KBM-7 (cell line): ENCODE results near the gene KRT5.
"Not testable (repeated sequence)": the region's sequence is repeated elsewhere in the genome, so short reads cannot be mapped to it uniquely, and the experiment has no call there.

ENCODE experiments used
- DNase-seq: peaks from one replicate; pipeline ENCODE4 v3.0.0-alpha.2; 2015
- in situ Hi-C: fragments of 300-500 bp; cut with MboI; formaldehyde crosslinking; loops from 2 replicates; pipeline ENCODE4 v1.14.3; 2020; ENCODE audit warnings: low sequenced_read_pairs, low pct_unique_long_range_greater_than_20kb, mixed read lengths

Gene KRT5

DNA sequence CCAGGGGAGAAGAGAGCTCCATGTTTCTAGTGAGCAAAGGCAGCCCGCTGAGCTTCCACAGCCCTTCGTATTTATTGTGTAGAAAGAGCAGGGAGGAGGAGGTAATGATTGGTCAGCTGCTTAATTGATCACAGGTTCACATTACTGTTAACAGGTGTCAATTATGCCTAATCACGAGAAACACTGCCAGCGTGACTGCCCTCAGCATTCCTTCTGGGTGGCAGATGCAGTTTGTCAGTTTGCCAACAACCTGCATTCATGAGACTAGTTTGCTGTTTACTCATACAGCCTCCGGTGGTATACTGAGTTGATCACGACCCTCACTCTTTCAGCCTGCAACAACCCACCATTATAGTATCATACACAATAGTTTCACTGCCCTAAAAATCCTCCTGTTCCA is 19.6 kb downstream of the KRT5 start:
- DNase-seq, in situ Hi-C loops: not testable (repeated sequence)

DNA sequence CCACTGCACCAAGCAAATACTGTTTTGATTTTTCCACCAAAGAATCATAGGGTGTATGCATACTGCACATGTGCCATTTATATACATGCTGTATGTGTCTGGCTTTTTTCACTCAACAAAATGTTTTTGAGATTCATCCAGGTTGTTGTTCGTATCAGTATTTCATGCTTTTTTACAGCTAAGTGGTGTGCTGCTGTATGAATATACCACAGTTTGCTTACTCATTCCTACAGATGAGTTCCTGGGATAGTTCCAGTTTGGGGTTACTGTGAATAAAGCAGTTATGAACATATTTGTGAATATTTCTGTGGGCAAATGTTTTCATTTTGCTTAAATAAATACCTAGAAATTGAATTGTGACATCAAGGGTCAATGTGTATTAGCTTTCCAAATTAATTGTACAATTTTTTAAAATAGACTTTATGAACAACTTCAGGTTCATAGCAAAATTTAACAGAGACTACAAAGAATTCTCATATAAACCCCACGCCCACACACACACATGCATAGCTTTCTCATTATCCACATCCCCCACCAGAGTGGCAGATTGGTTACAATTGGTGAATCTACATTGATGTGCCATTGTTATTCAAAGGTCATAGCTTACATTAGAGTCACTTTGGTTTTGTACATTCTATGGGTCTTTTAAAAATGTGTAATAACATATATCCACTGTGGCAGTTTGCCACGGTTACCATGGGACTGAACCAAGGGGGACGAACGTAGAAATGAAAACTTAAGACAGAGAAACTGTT is 20.2 kb downstream of the KRT5 start:
- in situ Hi-C loops = no loop called here
- DNase-seq = no peak

DNA sequence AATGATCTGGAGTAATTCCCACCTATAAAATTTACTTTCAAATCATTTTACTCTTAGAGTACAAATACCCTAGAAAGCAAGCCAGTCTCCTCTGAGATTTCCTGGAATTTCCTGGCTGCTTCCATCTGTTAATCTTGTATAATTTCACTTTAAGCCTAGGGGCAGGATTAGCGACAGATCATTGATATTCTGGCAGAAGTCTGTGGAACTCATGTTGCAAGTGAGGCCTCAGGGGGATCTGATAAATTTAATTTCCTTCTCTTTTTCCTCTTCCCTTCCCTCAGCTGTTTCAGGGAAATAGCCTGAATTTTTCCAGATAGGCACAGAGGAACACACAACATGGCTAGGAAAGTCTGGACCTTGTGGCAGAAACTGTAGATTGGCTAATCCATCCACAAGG is 21.2 kb downstream of the KRT5 start:
- in situ Hi-C loops = no loop called here
- DNase-seq = no peak

DNA sequence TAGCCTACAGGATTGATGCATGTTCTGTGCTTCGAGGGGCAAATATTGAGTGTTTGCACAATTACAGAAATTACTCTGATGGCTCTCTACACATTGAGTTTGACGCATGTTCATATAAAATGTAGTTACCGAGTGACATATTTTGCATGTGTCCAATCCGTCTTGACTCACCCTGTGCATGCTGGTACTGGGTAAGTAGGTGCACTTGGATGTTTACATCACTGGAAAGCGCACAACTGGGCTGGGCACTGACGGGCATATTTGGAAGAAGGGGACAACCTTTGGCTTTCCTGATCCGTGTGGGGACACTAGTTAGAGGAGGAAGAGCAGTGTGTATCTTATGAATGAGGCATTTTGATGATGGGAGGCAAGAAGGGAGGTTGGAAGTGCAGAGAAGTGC is 22.2 kb downstream of the KRT5 start:
- no peak for DNase-seq
- in situ Hi-C loops = no loop called here

DNA sequence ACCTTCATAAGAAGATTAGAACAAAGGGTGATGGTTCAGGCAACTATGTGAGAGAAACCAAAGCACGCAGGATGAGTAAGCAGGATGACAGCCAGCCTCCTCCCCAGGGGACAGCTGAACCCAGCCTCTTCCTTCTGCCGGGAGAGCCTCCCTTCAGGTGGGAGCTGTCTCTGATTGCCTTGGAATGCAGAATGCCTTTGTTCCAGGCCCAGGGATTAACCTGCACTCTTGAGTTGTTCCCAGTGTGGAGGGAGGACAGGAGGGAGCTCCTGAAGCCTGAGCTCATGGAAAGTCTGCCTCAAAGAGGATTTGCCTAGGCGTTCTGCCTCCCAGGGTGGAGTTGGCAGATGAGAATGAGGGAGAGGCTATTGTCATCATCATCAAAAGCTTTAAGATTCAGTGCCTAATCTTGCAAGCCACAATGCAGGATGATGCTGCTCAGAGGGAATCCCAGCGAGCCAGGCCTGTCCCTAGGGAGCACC is 23.6 kb downstream of the KRT5 start:
- DNase-seq = no peak
- in situ Hi-C loops = no loop called here

DNA sequence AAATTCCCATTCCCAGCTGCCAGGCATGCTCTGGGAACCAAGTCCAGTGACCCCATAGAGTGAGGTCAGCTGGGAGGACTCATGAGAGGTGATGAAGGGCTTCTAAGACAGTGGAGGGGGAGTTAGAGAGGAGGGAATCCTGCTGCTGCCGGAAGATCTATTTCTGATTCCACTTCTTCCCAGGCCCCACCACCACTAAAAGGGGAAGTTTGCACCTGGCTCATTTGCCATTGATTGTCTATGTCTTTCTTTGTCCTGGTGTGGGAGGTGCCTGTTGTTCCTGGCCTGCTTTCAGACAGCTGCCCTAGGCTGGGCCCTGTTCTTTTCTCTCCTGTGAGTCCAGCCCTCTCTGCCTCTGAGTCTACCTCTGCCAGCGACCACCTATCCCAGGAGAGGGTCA is 24.1 kb downstream of the KRT5 start:
- DNase-seq = peak; percentile 38

DNA sequence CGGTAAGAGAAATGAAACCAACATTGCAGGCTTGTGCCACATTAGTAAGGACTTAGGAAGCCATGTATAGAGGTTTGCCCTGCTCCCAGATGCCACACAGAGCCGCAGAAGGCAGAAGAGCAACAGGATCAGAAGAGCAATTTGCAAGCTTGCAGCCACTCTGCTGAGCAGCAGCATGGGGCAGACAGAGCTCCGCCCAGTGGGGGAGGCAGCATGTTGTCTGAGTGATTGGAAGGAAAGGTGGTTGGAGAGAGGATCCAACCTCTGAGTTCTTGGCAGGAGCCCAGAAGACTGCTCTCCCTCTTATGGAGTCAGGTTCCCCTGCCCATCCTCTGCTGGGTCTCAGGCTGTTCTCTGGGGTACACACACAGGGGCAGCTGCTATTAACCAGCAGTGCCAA is 24.8 kb downstream of the KRT5 start:
- DNase-seq = peak; percentile 36

More for the DNA sequence above, 24.1 kb downstream of the KRT5 start:
- in situ Hi-C loops = no loop called here

DNA sequence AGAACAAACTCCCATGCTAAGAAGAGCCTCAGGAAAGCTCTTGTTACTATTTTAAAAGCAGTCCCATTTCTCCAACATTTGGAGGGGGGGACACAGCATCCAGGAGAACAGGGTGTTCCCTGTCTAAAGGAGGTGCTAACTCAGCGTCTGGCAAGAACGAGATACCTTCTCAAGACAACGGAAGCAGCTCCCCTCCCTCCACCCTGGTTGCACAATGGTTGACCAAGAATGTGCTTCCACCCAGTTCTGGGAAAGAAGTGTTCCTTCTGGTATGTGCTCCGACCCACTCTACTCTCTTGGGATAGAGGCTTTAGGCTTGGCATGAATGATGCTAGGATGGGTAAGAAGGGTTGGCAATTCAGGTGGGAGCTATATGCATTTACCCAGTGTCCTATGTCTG is 25.7 kb downstream of the KRT5 start:
- no peak for DNase-seq
- in situ Hi-C loops = no loop called here

More for the DNA sequence above, 24.8 kb downstream of the KRT5 start:
- in situ Hi-C loops = no loop called here

DNA sequence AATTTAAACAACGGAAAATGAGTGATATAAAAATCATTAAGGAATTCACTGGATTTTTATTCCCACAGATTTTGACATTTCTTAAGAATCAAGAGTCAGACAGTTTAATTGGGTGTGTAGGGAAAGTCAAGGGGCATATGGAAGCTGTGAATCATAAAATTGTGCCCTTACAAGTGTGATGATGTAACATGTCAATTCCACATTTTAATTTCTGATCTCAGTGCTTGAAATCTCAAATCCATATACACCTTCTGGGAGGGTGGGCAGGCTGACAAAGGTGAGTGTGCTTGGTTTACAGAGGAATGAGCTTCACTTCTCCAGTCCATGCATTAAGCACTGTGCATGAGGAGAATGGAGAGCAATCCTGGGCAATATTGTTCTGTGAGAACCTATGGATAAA is 26.1 kb downstream of the KRT5 start:
- in situ Hi-C loops = no loop called here
- DNase-seq = no peak

DNA sequence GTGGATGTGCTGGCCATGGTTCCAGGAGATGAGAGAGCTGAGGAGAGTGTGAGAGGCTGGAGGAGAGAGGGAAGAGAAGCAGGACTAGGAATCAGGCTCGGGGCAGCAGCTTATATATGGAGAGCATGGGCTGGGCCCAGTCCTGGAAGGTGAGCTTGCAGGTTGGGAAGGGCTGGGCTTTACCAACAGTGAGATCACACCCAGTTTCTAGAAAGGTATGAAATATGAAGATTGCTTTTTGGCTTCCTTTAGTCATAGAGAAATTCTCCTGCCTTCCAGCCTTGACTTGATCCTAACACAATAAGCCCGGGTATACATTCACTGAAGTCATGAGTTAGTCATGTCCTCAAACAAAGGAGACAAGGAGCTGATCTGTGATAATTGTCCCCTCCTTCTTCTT is 27.0 kb downstream of the KRT5 start, which contains the start of gene KRT6A:
Gene KRT6A (minus strand): TSS at position 86 of the 400 bp plus-strand sequence. CDS start 69 bp downstream, at position 17.
- no peak for DNase-seq

DNA sequence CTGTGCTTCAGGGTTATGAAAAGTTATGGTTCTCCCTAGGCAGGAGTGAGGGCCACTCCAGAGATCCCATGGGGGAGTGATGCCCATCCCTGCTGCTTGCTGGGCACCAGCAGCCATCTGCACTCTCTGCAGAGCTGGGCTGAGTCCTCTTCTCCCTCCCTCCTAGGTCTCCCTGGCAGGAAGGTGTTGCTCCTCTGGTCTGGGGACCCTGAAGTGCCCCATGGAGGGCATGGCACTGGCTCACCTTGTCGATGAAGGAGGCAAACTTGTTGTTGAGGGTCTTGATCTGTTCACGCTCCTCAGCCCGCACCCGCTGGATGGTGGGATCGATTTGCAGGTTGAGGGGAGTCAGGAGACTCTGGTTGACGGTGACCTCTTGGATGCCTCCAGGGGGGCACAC is 27.8 kb downstream of the KRT5 start:
- in situ Hi-C loops, DNase-seq: not testable (repeated sequence)

More for the DNA sequence above, 27.0 kb downstream of the KRT5 start, which contains the start of gene KRT6A:
- in situ Hi-C loops = no loop called here

DNA sequence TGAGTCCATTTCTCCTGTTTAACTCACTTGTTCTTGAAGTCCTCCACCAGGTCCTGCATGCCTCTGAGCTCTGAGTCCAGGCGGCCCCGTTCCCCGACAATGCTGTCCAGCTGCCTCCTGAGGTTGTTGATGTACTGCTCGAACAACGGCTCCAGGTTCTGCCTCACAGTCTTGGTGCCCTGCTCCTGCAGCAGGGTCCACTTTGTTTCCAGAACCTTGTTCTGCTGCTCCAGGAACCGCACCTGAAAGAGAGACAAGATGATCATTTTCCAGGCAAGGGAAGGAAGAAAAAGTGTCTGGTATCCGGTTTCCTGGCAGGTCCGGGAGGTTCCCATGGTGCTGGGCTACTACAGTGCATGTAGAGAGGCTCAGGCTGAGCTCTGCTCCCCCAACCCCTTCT is 28.7 kb downstream of the KRT5 start:
- DNase-seq, in situ Hi-C loops: not testable (repeated sequence)

DNA sequence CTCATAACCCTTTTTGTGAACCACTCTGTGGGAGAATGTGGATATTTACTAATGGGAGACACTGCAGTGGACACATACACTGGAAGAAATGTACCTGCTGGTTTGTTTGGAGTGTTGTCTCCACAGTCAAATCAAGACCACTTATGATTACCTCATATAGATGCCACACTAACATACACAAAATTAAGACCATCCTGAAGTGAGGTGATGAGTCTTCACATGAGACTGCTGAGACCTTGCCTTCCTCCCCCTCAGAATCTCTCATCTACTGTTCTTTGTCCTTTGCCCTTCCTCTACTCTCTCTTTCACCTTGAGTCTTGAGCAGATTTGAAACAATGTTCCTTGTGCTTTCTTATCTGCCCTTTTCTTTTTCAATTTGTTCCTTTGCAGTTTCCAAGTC is 31.5 kb downstream of the KRT5 start:
- DNase-seq = no peak
- in situ Hi-C loops = no loop called here

DNA sequence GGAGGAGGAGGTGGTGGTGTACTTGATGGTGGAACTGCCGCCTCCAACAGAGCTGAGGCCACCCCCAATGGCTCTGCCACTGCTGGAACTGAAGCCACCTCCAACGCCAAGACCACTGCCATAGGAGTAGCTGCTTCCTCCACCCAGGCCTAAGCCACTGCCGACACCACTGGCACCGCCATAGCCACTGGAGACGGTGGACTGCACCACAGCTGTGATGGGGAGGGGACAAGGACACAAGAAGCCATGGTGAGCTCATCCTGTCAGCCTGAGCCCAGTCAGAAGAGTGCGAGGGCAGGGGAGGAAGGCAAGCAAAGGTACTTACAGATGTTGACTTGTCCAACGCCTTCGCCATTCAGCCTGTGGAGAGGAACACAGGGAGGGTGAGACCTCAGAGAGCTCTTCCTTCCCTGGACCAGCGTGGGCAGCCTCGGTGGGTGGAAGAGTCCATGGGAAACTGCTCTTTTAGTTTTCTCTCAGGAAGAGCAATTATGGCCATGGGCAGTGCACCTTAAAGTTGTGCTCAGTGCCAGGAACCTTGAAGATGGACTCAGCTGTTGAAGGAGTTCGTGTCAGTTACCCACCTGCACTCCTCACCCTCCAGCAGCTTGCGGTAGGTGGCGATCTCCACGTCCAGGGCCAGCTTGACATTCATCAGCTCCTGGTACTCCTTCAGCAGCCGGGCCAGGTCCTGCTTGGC is 32.3 kb downstream of the KRT5 start:
- in situ Hi-C loops, DNase-seq: not testable (repeated sequence)

DNA sequence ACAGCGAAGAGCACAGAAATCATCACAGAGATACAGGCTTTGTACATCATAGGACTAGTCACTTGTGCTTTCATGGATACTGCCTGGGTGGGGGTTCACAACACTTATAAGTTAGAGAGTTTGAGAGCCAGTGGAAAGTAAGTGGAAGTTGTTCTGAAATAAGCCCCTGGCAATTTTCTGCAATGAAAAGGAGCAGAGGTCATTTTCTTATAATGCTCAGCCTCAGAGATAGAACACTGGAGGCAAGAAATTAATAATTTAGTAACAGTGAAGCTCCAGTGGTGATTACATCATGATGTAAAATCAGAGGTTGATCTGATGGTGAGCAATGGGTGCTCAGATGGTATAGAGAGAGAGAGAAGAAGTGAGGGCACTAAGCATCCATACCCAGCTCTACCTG is 33.0 kb downstream of the KRT5 start:
- no peak for DNase-seq
- in situ Hi-C loops = no loop called here

DNA sequence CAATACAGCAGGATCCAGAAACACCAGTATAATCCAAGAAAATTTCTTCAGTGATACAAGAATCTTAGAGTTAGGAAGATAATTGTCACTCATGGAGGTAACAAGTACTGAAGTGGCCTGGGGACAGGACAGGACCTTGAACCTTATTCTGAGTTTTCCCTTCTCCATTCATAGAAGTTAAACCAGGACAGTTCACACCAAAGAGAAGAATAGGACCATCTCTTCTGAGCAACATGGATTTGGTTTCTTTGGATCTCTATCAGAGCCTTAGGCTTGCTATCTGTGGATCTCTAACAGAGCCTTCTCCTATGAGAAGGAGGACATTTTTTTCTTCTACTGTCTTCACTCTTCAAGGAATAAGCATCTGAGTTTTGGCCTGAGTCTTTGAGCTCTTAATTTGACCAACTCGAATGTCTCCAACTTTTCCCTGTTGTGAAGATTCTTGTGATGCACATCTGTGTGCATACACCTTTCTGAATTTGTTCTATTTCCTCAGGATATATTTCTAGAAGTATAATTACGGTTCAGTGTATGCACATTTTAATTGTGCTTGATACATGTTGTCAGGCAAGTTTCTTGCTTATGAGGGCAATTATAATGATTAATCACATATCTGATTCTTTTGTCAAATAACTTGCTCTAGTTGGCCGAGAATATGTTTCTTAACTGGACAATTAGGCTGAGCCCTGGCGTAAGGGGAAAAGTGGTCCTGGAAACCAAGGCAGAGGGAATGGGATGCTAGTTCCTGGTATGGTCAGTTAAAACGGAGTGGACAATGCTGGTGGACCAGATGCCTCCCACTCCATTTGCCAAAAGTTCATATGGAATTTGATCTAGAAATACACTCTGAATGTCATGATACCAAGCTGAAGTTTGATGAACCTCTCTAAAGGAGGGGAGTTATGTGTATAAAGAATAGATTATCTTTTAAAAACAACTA is 33.8 kb downstream of the KRT5 start:
- no peak for DNase-seq
- in situ Hi-C loops = no loop called here

DNA sequence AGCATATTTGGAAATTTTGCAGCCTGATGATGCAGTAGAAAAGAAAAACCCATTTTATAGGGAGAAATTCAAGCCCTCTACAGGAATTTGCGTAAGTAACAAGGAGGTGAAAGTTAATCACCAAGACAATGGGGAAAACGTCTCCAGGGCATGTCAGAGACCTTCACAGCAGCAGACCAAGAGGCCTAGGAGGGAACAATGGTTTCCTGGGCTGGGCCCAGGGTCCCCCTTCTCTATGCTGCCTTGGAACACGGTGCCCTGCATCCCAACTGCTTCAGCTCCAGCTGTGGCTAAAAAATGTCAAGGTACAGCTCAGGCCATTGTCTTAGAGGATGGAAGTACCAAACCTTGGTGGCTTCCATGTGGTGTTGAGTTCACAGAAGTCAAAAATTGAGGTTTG is 40.1 kb downstream of the KRT5 start:
- in situ Hi-C loops = no loop called here
- DNase-seq = no peak

DNA sequence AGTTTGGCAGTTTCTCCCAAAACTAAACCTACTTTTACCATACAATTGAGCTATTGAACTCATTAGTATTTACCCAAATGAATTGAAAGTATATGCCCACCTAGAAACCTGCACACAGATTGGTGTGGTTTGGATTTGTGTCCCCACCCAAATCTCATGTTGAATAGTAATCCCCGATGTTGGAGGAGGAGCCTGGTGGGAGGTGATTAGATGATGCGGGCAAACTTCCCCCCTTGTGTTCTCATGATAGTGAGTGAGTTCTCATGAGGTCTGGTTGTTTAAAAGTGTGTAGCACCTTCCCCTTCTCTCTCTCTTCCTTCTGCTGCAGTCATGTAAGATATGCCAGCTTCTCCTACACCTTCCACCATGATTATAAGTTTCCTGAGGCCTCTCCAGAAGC is 42.5 kb downstream of the KRT5 start:
- DNase-seq = no peak
- in situ Hi-C loops = no loop called here

DNA sequence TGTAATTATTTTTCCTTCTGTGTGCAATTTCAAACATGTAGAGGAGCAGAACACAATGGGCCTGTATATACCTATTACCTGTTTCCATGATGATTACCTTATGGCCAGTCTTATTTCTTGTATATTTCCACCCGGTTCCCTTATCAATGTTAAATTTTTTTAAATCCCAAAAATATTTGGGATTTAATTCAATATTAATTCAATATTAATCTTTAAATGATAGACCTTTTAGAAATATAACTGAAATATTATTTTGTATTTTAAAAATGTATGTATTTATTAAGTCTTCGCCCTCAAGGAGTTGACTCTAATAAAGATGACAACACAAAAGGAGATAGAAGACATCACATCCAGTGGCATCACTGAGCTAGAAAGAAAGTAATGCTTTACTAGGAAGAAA is 46.0 kb downstream of the KRT5 start:
- in situ Hi-C loops = no loop called here
- no peak for DNase-seq
